ENCODE measurements around the gene ZNF407.

DNA sequence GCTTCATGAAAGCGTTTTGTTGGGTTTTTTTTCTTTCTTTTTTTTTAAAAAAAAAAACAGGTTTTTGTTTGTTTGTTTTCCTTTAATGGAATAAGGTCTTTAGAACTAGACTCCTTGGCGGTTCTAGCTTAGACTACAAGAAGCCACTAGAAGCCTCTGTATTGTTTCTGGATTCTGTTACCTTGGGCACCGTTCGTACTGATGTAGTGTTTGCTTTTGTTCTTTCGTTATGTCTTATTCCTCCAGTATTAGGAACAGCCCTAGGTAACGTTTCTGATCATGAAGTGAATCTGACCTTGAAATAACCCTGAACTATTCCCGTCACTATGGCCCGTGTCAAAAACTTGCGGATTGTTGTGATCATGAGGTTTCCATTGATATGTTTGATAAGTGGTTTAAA, 446.6 kb downstream of the ZNF407 start:
- TF ChIP-seq, protein P1, sequence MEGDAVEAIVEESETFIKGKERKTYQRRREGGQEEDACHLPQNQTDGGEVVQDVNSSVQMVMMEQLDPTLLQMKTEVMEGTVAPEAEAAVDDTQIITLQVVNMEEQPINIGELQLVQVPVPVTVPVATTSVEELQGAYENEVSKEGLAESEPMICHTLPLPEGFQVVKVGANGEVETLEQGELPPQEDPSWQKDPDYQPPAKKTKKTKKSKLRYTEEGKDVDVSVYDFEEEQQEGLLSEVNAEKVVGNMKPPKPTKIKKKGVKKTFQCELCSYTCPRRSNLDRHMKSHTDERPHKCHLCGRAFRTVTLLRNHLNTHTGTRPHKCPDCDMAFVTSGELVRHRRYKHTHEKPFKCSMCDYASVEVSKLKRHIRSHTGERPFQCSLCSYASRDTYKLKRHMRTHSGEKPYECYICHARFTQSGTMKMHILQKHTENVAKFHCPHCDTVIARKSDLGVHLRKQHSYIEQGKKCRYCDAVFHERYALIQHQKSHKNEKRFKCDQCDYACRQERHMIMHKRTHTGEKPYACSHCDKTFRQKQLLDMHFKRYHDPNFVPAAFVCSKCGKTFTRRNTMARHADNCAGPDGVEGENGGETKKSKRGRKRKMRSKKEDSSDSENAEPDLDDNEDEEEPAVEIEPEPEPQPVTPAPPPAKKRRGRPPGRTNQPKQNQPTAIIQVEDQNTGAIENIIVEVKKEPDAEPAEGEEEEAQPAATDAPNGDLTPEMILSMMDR (conservative IDR thresholded peaks at IDR 0.05; ENCODE audit: low read depth, low read length) = no peak
- no peak for TF ChIP-seq EZH2 (IDR thresholded peaks at IDR 0.05; ENCODE audit: borderline replicate concordance, low read depth, low read length, poor library complexity, severe bottlenecking)

Data from A673 (cell line).